Naive thymus-derived CD4-positive, alpha-beta T cell (primary cell): ENCODE measurements around the gene SMNDC1. TPM values are rescaled to one million over a fixed set of nuclear protein-coding genes. Genes with fewer than 3 reads are reported as not detected.
A peak's percentile ranks its signal among the peaks of the same experiment; 100 is the strongest.

Experiments
- ATAC-seq: fragments of 150-1000 bp; cut with Tn5 transposase; 2 replicates; pipeline ENCODE4 v1.10.0; 2021; ENCODE audit warnings: mild to moderate bottlenecking, moderate library complexity
- CTCF ChIA-PET: fragments of 350-600 bp; sonication (Branson Sonifier 250); formaldehyde crosslinking; loops from one replicate; lab custom pipeline; 2021; ENCODE audit warnings: antibody characterized with exemption; lab: Charles Lee
- POLR2A ChIA-PET: fragments of 350-600 bp; sonication (Branson Sonifier 250); formaldehyde crosslinking; loops from one replicate; lab custom pipeline; 2021; ENCODE audit warnings: antibody characterized with exemption, inconsistent platforms; lab: Charles Lee
- DNase-seq, 9 donors: peaks; one replicate each; pipeline versions ENCODE4 v3.0.0 to v3.0.0-alpha.2; 2020 to 2022; ENCODE audit warnings: mixed read lengths in 1 of 9
- H3K27ac ChIP-seq: one replicate; pipeline ENCODE4 v1.7.0; 2013; ENCODE audit warnings: mild to moderate bottlenecking, low read depth, low read length, moderate library complexity
- H3K27me3 ChIP-seq, 2 donors: one replicate each; pipeline ENCODE4 v1.7.0; 2013; ENCODE audit warnings: low read length in 2 of 2, mild to moderate bottlenecking in 2 of 2, moderate library complexity in 2 of 2; ENCODE audit not compliant: control insufficient read depth in 2 of 2, insufficient read depth in 2 of 2
- H3K36me3 ChIP-seq, 3 experiments: 1 replicate in 2 of 3; 2 replicates in 1 of 3; pipeline ENCODE4 v1.7.0; 2013; ENCODE audit warnings: low read length in 3 of 3, mild to moderate bottlenecking in 3 of 3, moderate library complexity in 1 of 3; ENCODE audit not compliant: insufficient read depth in 3 of 3, control insufficient read depth in 2 of 3
- H3K4me1 ChIP-seq, 2 donors: one replicate each; pipeline ENCODE4 v1.7.0; 2013; ENCODE audit warnings: low read length in 2 of 2, mild to moderate bottlenecking in 2 of 2, moderate library complexity in 1 of 2; ENCODE audit not compliant: control insufficient read depth in 2 of 2, insufficient read depth in 2 of 2
- H3K4me3 ChIP-seq: 2 replicates; pipeline ENCODE4 v1.7.0; 2013; ENCODE audit warnings: mild to moderate bottlenecking, low read length
- H3K9me3 ChIP-seq, 3 experiments: 1 replicate in 2 of 3; 2 replicates in 1 of 3; pipeline ENCODE4 v1.7.0; 2013; ENCODE audit warnings: low read length in 3 of 3; ENCODE audit not compliant: control insufficient read depth in 2 of 3
- H3K27ac Mint-ChIP-seq, 9 donors: one replicate each; pipeline ENCODE4 v1.8.0; 2020 to 2022; ENCODE audit warnings: mixed read lengths in 9 of 9, mild to moderate bottlenecking in 8 of 9, moderate library complexity in 5 of 9, inconsistent platforms in 2 of 9
- H3K27me3 Mint-ChIP-seq, 5 donors: one replicate each; pipeline ENCODE4 v1.8.0; 2021 to 2022; ENCODE audit warnings: mixed read lengths in 5 of 5, mild to moderate bottlenecking in 1 of 5
- H3K36me3 Mint-ChIP-seq, 5 donors: one replicate each; pipeline ENCODE4 v1.8.0; 2020 to 2022; ENCODE audit warnings: mixed read lengths in 5 of 5, mild to moderate bottlenecking in 3 of 5, inconsistent platforms in 1 of 5
- H3K4me1 Mint-ChIP-seq, 7 donors: one replicate each; pipeline ENCODE4 v1.8.0; 2020 to 2022; ENCODE audit warnings: mixed read lengths in 7 of 7, mild to moderate bottlenecking in 3 of 7, inconsistent platforms in 1 of 7
- H3K4me3 Mint-ChIP-seq, 10 donors: one replicate each; pipeline ENCODE4 v1.8.0; 2020 to 2022; ENCODE audit warnings: mild to moderate bottlenecking in 10 of 10, mixed read lengths in 10 of 10, moderate library complexity in 6 of 10, inconsistent platforms in 2 of 10
- H3K9me3 Mint-ChIP-seq, 11 donors: one replicate each; pipeline ENCODE4 v1.8.0; 2020 to 2022; ENCODE audit warnings: mixed read lengths in 11 of 11, mild to moderate bottlenecking in 4 of 11, inconsistent platforms in 1 of 11, moderate library complexity in 1 of 11
- intact Hi-C, 2 donors: fragments of 100-400 bp; cut with micrococcal nuclease; formaldehyde crosslinking; loops; one replicate each; pipeline ENCODE4 v1.15.1; 2023
- polyA plus RNA-seq, 2 donors: library from polyadenylated mRNA; unstranded; fragments of 300-500 nt; fragmentation: Illumina TruSeq; gene quantifications; one replicate each; pipeline ENCODE4 v1.2.3, GENCODE V29; 2021
- total RNA-seq, 6 experiments: library from RNA in 5 of 6; stranded (reverse) in 5 of 6; gene quantifications; 1 replicate in 5 of 6; 2 replicates in 1 of 6; pipeline ENCODE4 v1.2.3 and lab custom pipeline; 2021 to 2026

The SMNDC1 gene
- total and polyA plus RNA-seq, 7 experiments from 2014 or later: 16.1 to 43.1 (median 36.5) TPM

- peaks cover 0 to 3% (median 0%) of the 10 kb centered on the region in 5 donors for H3K36me3 Mint-ChIP-seq
- no peak overlapping the region for H3K27ac ChIP-seq
- CTCF ChIA-PET: no interaction called here
- intact Hi-C loops: no loop called here
- no peaks in the 10 kb centered on the region for H3K9me3 ChIP-seq
- H3K4me3 Mint-ChIP-seq: no peak overlapping the region
- no peaks in the 10 kb centered on the region for H3K4me1 ChIP-seq
- H3K27ac Mint-ChIP-seq: no peak overlapping the region
- H3K4me1 Mint-ChIP-seq: peaks cover 0 to 17% (median under 1%) of the 10 kb centered on the region in 7 donors
- no peak overlapping the region for H3K4me3 ChIP-seq
- DNase-seq (no peak), ATAC-seq (no peak)
- POLR2A ChIA-PET: no interaction called here
- H3K36me3 ChIP-seq: no peaks in the 10 kb centered on the region
- H3K9me3 Mint-ChIP-seq: peaks cover 0 to 2% (median 0%) of the 10 kb centered on the region in 11 donors
- H3K27me3 Mint-ChIP-seq: peaks cover 0 to 20% (median 4%) of the 10 kb centered on the region in 5 donors
- H3K27me3 ChIP-seq: no peaks in the 10 kb centered on the region
Observed at GRCh38 chr10:110340816-110341215, 36.1 kb upstream of the SMNDC1 start.

GRCh38 chr10:110340122-110340521, 35.4 kb upstream of the SMNDC1 start:
- Histone ChIP-seq H3K27me3 (no peaks in the 10 kb centered on the region), H3K27ac (no peak overlapping the region), H3K36me3 (no peaks in the 10 kb centered on the region), H3K9me3 (no peaks in the 10 kb centered on the region), H3K4me3 (no peak overlapping the region), H3K4me1 (no peaks in the 10 kb centered on the region)
- Mint-ChIP-seq H3K36me3 (peaks cover 0 to 5% (median 0%) of the 10 kb centered on the region in 5 donors), H3K4me1 (peaks cover 0 to 24% (median 5%) of the 10 kb centered on the region in 7 donors), H3K9me3 (peaks cover 0 to 2% (median 0%) of the 10 kb centered on the region in 11 donors), H3K27me3 (peaks cover 0 to 20% (median 4%) of the 10 kb centered on the region in 5 donors), H3K4me3 (no peak overlapping the region), H3K27ac (no peak overlapping the region)
- ChIA-PET CTCF (no interaction called here), POLR2A (no interaction called here)
- intact Hi-C loops: no loop called here
- no peak for DNase-seq
- no peak for ATAC-seq

- H3K4me3 ChIP-seq: no peak overlapping the region
- H3K4me1 Mint-ChIP-seq: peaks cover 0 to 30% (median 6%) of the 10 kb centered on the region in 7 donors
Observed at GRCh38 chr10:110337906-110338305, 33.2 kb upstream of the SMNDC1 start.

GRCh38 chr10:110337401-110337800, 32.7 kb upstream of the SMNDC1 start:
- Mint-ChIP-seq H3K4me3 (no peak overlapping the region), H3K4me1 (peaks cover 0 to 30% (median 6%) of the 10 kb centered on the region in 7 donors), H3K27me3 (peaks cover 0 to 6% (median 0%) of the 10 kb centered on the region in 5 donors), H3K27ac (no peak overlapping the region), H3K36me3 (peaks cover 0 to 5% (median 0%) of the 10 kb centered on the region in 5 donors), H3K9me3 (peaks cover 0 to 4% (median 0%) of the 10 kb centered on the region in 11 donors)
- ChIA-PET CTCF (no interaction called here), POLR2A (no interaction called here)
- intact Hi-C loops: no loop called here
- no peaks in the 10 kb centered on the region for H3K9me3 ChIP-seq
- no peaks in the 10 kb centered on the region for H3K27me3 ChIP-seq
- no peaks in the 10 kb centered on the region for H3K4me1 ChIP-seq
- no peak overlapping the region for H3K4me3 ChIP-seq
- H3K27ac ChIP-seq: no peak overlapping the region
- ATAC-seq (no peak), DNase-seq (no peak)
- no peaks in the 10 kb centered on the region for H3K36me3 ChIP-seq

More at GRCh38 chr10:110337906-110338305, 33.2 kb upstream of the SMNDC1 start:
- Mint-ChIP-seq H3K27me3 (peaks cover 0 to 9% (median 3%) of the 10 kb centered on the region in 5 donors), H3K4me3 (no peak overlapping the region), H3K36me3 (peaks cover 0 to 5% (median 0%) of the 10 kb centered on the region in 5 donors), H3K27ac (no peak overlapping the region), H3K9me3 (peaks cover 0 to 2% (median 0%) of the 10 kb centered on the region in 11 donors)
- no peaks in the 10 kb centered on the region for H3K4me1 ChIP-seq
- no peaks in the 10 kb centered on the region for H3K27me3 ChIP-seq
- intact Hi-C loops: no loop called here
- CTCF ChIA-PET: no interaction called here
- H3K36me3 ChIP-seq: no peaks in the 10 kb centered on the region
- no peak overlapping the region for H3K27ac ChIP-seq
- no peak for ATAC-seq
- no peak for DNase-seq
- H3K9me3 ChIP-seq: no peaks in the 10 kb centered on the region
- POLR2A ChIA-PET: no interaction called here

GRCh38 chr10:110336111-110336721, 31.5 kb upstream of the SMNDC1 start:
- Histone ChIP-seq H3K4me3 (no peak overlapping the region), H3K4me1 (no peaks in the 10 kb centered on the region), H3K27ac (no peak overlapping the region), H3K9me3 (peaks cover 0 to under 1% (median 0%) of the 10 kb centered on the region in 3 experiments), H3K36me3 (no peaks in the 10 kb centered on the region), H3K27me3 (no peaks in the 10 kb centered on the region)
- Mint-ChIP-seq H3K27me3 (peaks cover 0 to 6% (median 0%) of the 10 kb centered on the region in 5 donors), H3K36me3 (peaks cover 0 to 7% (median 0%) of the 10 kb centered on the region in 5 donors), H3K9me3 (peaks cover 0 to 5% (median 0%) of the 10 kb centered on the region in 11 donors), H3K4me1 (peaks cover 0 to 30% (median 6%) of the 10 kb centered on the region in 7 donors), H3K27ac (peak overlapping the region in 1 of 9 donors; percentile 53), H3K4me3 (peak overlapping the region in 1 of 10 donors; percentile 24)
- no peak for ATAC-seq
- ChIA-PET POLR2A (interaction anchor here (0.6 kb wide), 1 partner anchor 479 kb away, joined by 3 read pairs; no protein-coding TSS in a partner anchor), CTCF (no interaction called here)
- DNase-seq: no peak
- intact Hi-C loops: no loop called here

- Histone ChIP-seq H3K4me1 (no peaks in the 10 kb centered on the region), H3K4me3 (no peak overlapping the region), H3K36me3 (no peaks in the 10 kb centered on the region), H3K27ac (no peak overlapping the region), H3K27me3 (no peaks in the 10 kb centered on the region), H3K9me3 (peaks cover 0 to 7% (median 0%) of the 10 kb centered on the region in 3 experiments)
- Mint-ChIP-seq H3K9me3 (peaks cover 0 to 9% (median 5%) of the 10 kb centered on the region in 11 donors), H3K27ac (peak overlapping the region in 2 of 9 donors; percentile 37 to 53), H3K4me1 (peaks cover 0 to 30% (median 6%) of the 10 kb centered on the region in 7 donors), H3K4me3 (peak overlapping the region in 1 of 10 donors; percentile 63), H3K36me3 (peaks cover 0 to 14% (median 4%) of the 10 kb centered on the region in 5 donors), H3K27me3 (peaks cover 0 to 6% (median 0%) of the 10 kb centered on the region in 5 donors)
- CTCF ChIA-PET: no interaction called here
- DNase-seq (no peak), ATAC-seq (peak; percentile 63)
- POLR2A ChIA-PET: no interaction called here
- intact Hi-C loops: no loop called here
Observed at GRCh38 chr10:110335314-110336064, 30.8 kb upstream of the SMNDC1 start.
